H1 (cell line): ENCODE results near the gene THTPA. TPM values are rescaled to one million over a fixed set of nuclear protein-coding genes. Genes with fewer than 3 reads are reported as not detected.
A peak's percentile ranks its signal among the peaks of the same experiment; 100 is the strongest.

Experiments
- CTCF ChIA-PET: fragments of 300-600 bp; sonication (Branson Sonifier 250); formaldehyde crosslinking; loops from one replicate; lab custom pipeline; 2021; ENCODE audit not compliant: partially characterized antibody; lab: Charles Lee
- POLR2A ChIA-PET: fragments of 300-600 bp; sonication (Branson Sonifier 250); formaldehyde crosslinking; loops from one replicate; lab custom pipeline; 2021; ENCODE audit warnings: inconsistent platforms; ENCODE audit not compliant: partially characterized antibody; lab: Charles Lee
- DNase-seq, 2 experiments: peaks; one replicate each; pipeline versions ENCODE4 v3.0.0 to v3.0.0-alpha.2; 2010 to 2022; ENCODE audit warnings: low spot score in 2 of 2, low read depth in 1 of 2, mixed read lengths in 1 of 2
- FAIRE-seq: peaks from 2 replicates; lab custom pipeline; 2011; peaks lifted over from hg19 to GRCh38; lab: Jason Lieb, UNC
- H2AFZ ChIP-seq: 2 replicates; pipeline ENCODE4 v1.8.1; 2012; ENCODE audit warnings: low read length, inconsistent platforms
- H2AK5ac ChIP-seq: 2 replicates; pipeline ENCODE4 v1.6.1; 2013; ENCODE audit warnings: low read depth, low read length
- H2BK120ac ChIP-seq: replicated peaks from 2 replicates; pipeline ENCODE3; 2013; ENCODE audit warnings: low read depth, low read length, inconsistent platforms
- H2BK12ac ChIP-seq: 2 replicates; pipeline ENCODE4 v1.6.1; 2013; ENCODE audit warnings: low read depth, low read length
- H2BK15ac ChIP-seq: 2 replicates; pipeline ENCODE4 v1.6.1; 2013; ENCODE audit warnings: low read length
- H2BK20ac ChIP-seq: 2 replicates; pipeline ENCODE4 v1.6.1; 2013; ENCODE audit warnings: low read length
- H2BK5ac ChIP-seq: 2 replicates; pipeline ENCODE4 v1.6.1; 2013; ENCODE audit warnings: low read depth, low read length
- H3K14ac ChIP-seq: 2 replicates; pipeline ENCODE4 v1.6.1; 2013; ENCODE audit warnings: inconsistent platforms; ENCODE audit not compliant: insufficient read length
- H3K18ac ChIP-seq: 2 replicates; pipeline ENCODE4 v1.6.1; 2013; ENCODE audit warnings: low read length; ENCODE audit errors: extremely low read depth
- H3K23ac ChIP-seq: 2 replicates; pipeline ENCODE4 v1.6.1; 2013; ENCODE audit warnings: inconsistent platforms; ENCODE audit not compliant: insufficient read length
- H3K23me2 ChIP-seq: 2 replicates; pipeline ENCODE4 v1.6.1; 2013; ENCODE audit warnings: low read depth, low read length
- H3K27ac ChIP-seq: 2 replicates; pipeline ENCODE4 v1.6.1; 2011; ENCODE audit warnings: low read depth, low read length, inconsistent platforms
- H3K27me3 ChIP-seq, 4 experiments: replicated peaks in 1 of 4; 1 replicate in 1 of 4; 2 replicates in 3 of 4; pipeline versions ENCODE4 v1.6.1 to v1.8.1; 2011 to 2013; ENCODE audit warnings: low read length in 3 of 4, mild to moderate bottlenecking in 3 of 4, inconsistent platforms in 2 of 4, mixed read lengths in 2 of 4, moderate library complexity in 1 of 4; ENCODE audit not compliant: control insufficient read depth in 3 of 4, insufficient read depth in 3 of 4; ENCODE audit errors: extremely low read depth in 1 of 4
- H3K36me3 ChIP-seq, 4 experiments: 2 replicates each; pipeline versions ENCODE4 v1.6.1 to v1.8.1; 2011 to 2013; ENCODE audit warnings: mild to moderate bottlenecking in 4 of 4, low read length in 3 of 4, moderate library complexity in 2 of 4, control low read depth in 1 of 4, inconsistent platforms in 1 of 4; ENCODE audit not compliant: insufficient read depth in 4 of 4, control insufficient read depth in 2 of 4
- H3K4ac ChIP-seq: replicated peaks from 2 replicates; pipeline ENCODE3; 2013; ENCODE audit warnings: low read length, low read depth, mixed read lengths, inconsistent platforms; ENCODE audit not compliant: insufficient read length
- H3K4me1 ChIP-seq, 4 experiments: replicated peaks in 1 of 4; 1 replicate in 1 of 4; 2 replicates in 3 of 4; pipeline versions ENCODE4 v1.6.1 to v1.8.1; 2011 to 2013; ENCODE audit warnings: low read length in 3 of 4, inconsistent platforms in 2 of 4, mixed read lengths in 1 of 4; ENCODE audit not compliant: insufficient read depth in 4 of 4, control insufficient read depth in 3 of 4
- H3K4me2 ChIP-seq, 2 experiments: 2 replicates each; pipeline versions ENCODE4 v1.6.1 to v1.8.1; 2011 to 2013; ENCODE audit warnings: low read depth in 2 of 2, low read length in 2 of 2, control low read depth in 1 of 2, inconsistent platforms in 1 of 2, mild to moderate bottlenecking in 1 of 2; ENCODE audit not compliant: insufficient read depth in 1 of 2
- H3K4me3 ChIP-seq, 4 experiments: fragments of 200-600, 300-600 bp in 1 of 4; sonication (generic), shearing (Covaris generic), sonication (Bioruptor Twin) in 1 of 4; 2 replicates each; pipeline versions ENCODE4 v1.5.1 to v1.8.1; 2011 to 2016; ENCODE audit warnings: low read length in 4 of 4, low read depth in 3 of 4, control low read depth in 2 of 4, inconsistent platforms in 2 of 4, mild to moderate bottlenecking in 2 of 4, mixed read lengths in 1 of 4, moderate library complexity in 1 of 4; ENCODE audit not compliant: insufficient read depth in 2 of 4; ENCODE audit errors: extremely low read depth in 1 of 4
- H3K56ac ChIP-seq: replicated peaks from 2 replicates; pipeline ENCODE3; 2013; ENCODE audit warnings: low read depth, mild to moderate bottlenecking, mixed read lengths, low read length, inconsistent platforms; ENCODE audit not compliant: insufficient read length
- H3K79me1 ChIP-seq: 2 replicates; pipeline ENCODE4 v1.6.1; 2013; ENCODE audit warnings: low read depth, low read length, control low read depth
- H3K79me2 ChIP-seq, 2 experiments: 2 replicates each; pipeline versions ENCODE4 v1.6.1 to v1.8.1; 2012 to 2013; ENCODE audit warnings: low read length in 2 of 2, mild to moderate bottlenecking in 2 of 2, inconsistent platforms in 1 of 2; ENCODE audit not compliant: insufficient read depth in 2 of 2, control insufficient read depth in 1 of 2
- H3K9ac ChIP-seq, 4 experiments: replicated peaks in 1 of 4; 1 replicate in 1 of 4; 2 replicates in 3 of 4; pipeline versions ENCODE4 v1.6.1 to v1.8.1; 2011 to 2013; ENCODE audit warnings: low read depth in 3 of 4, low read length in 3 of 4, control low read depth in 2 of 4, mild to moderate bottlenecking in 2 of 4, moderate library complexity in 2 of 4, inconsistent platforms in 1 of 4; ENCODE audit errors: extremely low read depth in 1 of 4
- H3K9me3 ChIP-seq, 2 experiments: 2 replicates each; pipeline versions ENCODE4 v1.6.1 to v1.8.1; 2012 to 2013; ENCODE audit warnings: mild to moderate bottlenecking in 2 of 2, moderate library complexity in 2 of 2, control low read depth in 1 of 2, inconsistent platforms in 1 of 2, low read depth in 1 of 2, low read length in 1 of 2, mixed read lengths in 1 of 2; ENCODE audit not compliant: insufficient read depth in 2 of 2
- H4K20me1 ChIP-seq, 2 experiments: replicated peaks in 1 of 2; 2 replicates each; pipeline versions ENCODE3 to v1.8.1; 2011 to 2013; ENCODE audit warnings: inconsistent platforms in 2 of 2, low read length in 2 of 2, mild to moderate bottlenecking in 1 of 2; ENCODE audit not compliant: insufficient read depth in 2 of 2, control insufficient read depth in 1 of 2
- H4K5ac ChIP-seq: 2 replicates; pipeline ENCODE4 v1.6.1; 2013; ENCODE audit warnings: low read length, low read depth, mixed read lengths, inconsistent platforms; ENCODE audit not compliant: insufficient read length
- H4K8ac ChIP-seq: 2 replicates; pipeline ENCODE4 v1.8.0; 2013; ENCODE audit warnings: mild to moderate bottlenecking, moderate library complexity, low read length, inconsistent platforms; ENCODE audit not compliant: insufficient read depth; ENCODE audit errors: extremely low read depth
- H4K91ac ChIP-seq: replicated peaks from 2 replicates; pipeline ENCODE3; 2013; ENCODE audit warnings: low read length, mixed read lengths, inconsistent platforms; ENCODE audit not compliant: insufficient read length
- ATF2 ChIP-seq: IDR thresholded peaks from 2 replicates; pipeline ENCODE4 v1.6.1; 2012; ENCODE audit warnings: low read length, inconsistent platforms
- CHD2 ChIP-seq: IDR thresholded peaks from 2 replicates; pipeline ENCODE4 v1.6.1; 2012; ENCODE audit warnings: low read length, improper control_type of control experiment
- JUND ChIP-seq: IDR thresholded peaks from 2 replicates; pipeline ENCODE4 v1.6.1; 2011; ENCODE audit warnings: mild to moderate bottlenecking, improper control_type of control experiment, low read length
- KDM1A ChIP-seq: fragments of 200-600, 300-600 bp; sonication (generic); IDR thresholded peaks from 2 replicates; pipeline ENCODE4 v1.7.1; 2016; ENCODE audit warnings: mild to moderate bottlenecking, low read length, borderline replicate concordance
- MAX ChIP-seq: IDR thresholded peaks from 2 replicates; pipeline ENCODE4 v1.6.1; 2012; ENCODE audit warnings: inconsistent platforms
- POLR2A ChIP-seq, 2 experiments: IDR thresholded peaks; 1 replicate in 1 of 2; 2 replicates in 1 of 2; pipeline ENCODE4 v1.6.1; 2011; ENCODE audit warnings: low read depth in 2 of 2, low read length in 2 of 2, mild to moderate bottlenecking in 2 of 2; ENCODE audit errors: control extremely low read depth in 1 of 2
- POLR2AphosphoS5 ChIP-seq: IDR thresholded peaks from 2 replicates; pipeline ENCODE4 v1.6.1; 2011; ENCODE audit warnings: low read depth, low read length
- RAD21 ChIP-seq, 2 experiments: IDR thresholded peaks in 1 of 2; conservative IDR thresholded peaks in 1 of 2; 2 replicates each; pipeline ENCODE4 v1.6.1; 2011; ENCODE audit warnings: low read depth in 2 of 2, low read length in 2 of 2, improper control_type of control experiment in 1 of 2, inconsistent platforms in 1 of 2, mild to moderate bottlenecking in 1 of 2, moderate library complexity in 1 of 2
- SP1 ChIP-seq: IDR thresholded peaks from 2 replicates; pipeline ENCODE4 v1.6.1; 2011; ENCODE audit warnings: low read depth, low read length
- SP4 ChIP-seq: IDR thresholded peaks from 2 replicates; pipeline ENCODE4 v1.6.1; 2012; ENCODE audit warnings: low read length, inconsistent platforms
- WGBS, 2 experiments: shearing (Covaris generic) in 1 of 2; methylation state at CpG; one replicate each; pipeline versions ENCODE4 v1.1.6 to v1.1.7; 2013 to 2015; ENCODE audit warnings: low lambda C conversion rate in 2 of 2, mixed read lengths in 2 of 2, inconsistent platforms in 1 of 2, low coverage in 1 of 2, missing lambda C conversion rate in 1 of 2; ENCODE audit not compliant: insufficient replicate concordance in 2 of 2, insufficient coverage in 1 of 2, insufficient read length in 1 of 2; ENCODE audit errors: extremely low coverage in 1 of 2, missing lambda C conversion rate in 1 of 2; 5-methylcytosine and 5-hydroxymethylcytosine counted together
- polyA plus RNA-seq, 7 experiments: library from polyadenylated mRNA; depleted of rRNA in 3 of 7; stranded (reverse) in 5 of 7; unstranded in 2 of 7; fragments of >200 nt in 5 of 7; fragments of 200-250 nt in 2 of 7; gene quantifications; 1 replicate in 5 of 7; 2 replicates in 1 of 7; 4 replicates in 1 of 7; pipeline versions ENCODE4 v1.2.1 to v1.2.3, GENCODE V29; 2011 to 2013; ENCODE audit warnings: missing spikeins in 2 of 7, mixed read lengths in 2 of 7
- total RNA-seq: library from RNA; stranded (reverse); fragmentation: NEBNext Ultra II Directional; extraction: Animal tissue kit (Norgen Biotek cat#: 25700); gene quantifications from 2 replicates; pipeline ENCODE4 v1.2.1, GENCODE V29; 2021

THTPA gene
- total and polyA plus RNA-seq, 2 of the 8 experiments (the other 6 are each of a cell fraction or from before 2014, with no cell fraction given), result 16.6 to 19.0 TPM

- ChIA-PET CTCF (interaction anchor here (0.8 to 70.5 kb wide), 13 partner anchors 8 to 410 kb away, joined by 3 to 2092 read pairs (median 5); partner anchors contain the start of gene NGDN), POLR2A (interaction anchor here (2.6 to 52.7 kb wide), 3 partner anchors 17 to 84 kb away, joined by 11 to 1523 read pairs (median 944); partner anchors contain the start of genes JPH4, NGDN and ZFHX2)
- no peak overlapping the region for H3K4ac ChIP-seq
- peaks cover 0 to 5% of the 10 kb centered on the region in 2 experiments for H4K20me1 ChIP-seq
- no peak overlapping the region for H2BK12ac ChIP-seq
- no peak overlapping the region for H3K18ac ChIP-seq
- no peak overlapping the region for H3K56ac ChIP-seq
- no peak overlapping the region for H2BK120ac ChIP-seq
- H2AK5ac ChIP-seq, result no peak overlapping the region
- no peak overlapping the region for H3K27ac ChIP-seq
- no peak overlapping the region for H3K23ac ChIP-seq
- H4K8ac ChIP-seq, result no peak overlapping the region
- no peak overlapping the region for H3K4me3 ChIP-seq
- H2BK20ac ChIP-seq, result no peak overlapping the region
- H3K79me2 ChIP-seq, result peaks cover 0 to 4% of the 10 kb centered on the region in 2 experiments; a peak in 1 of 4 replicates
- FAIRE-seq (peak; percentile 58), DNase-seq (peak in 1 of 2 experiments; percentile 88)
- WGBS, 2 experiments, result 96% methylated on average over 2 of the region's 2 CpGs; no CpG with 5 or more reads in 1 of the 2 experiments
- H3K9me3 ChIP-seq, result no peaks in the 10 kb centered on the region
- H3K9ac ChIP-seq, result no peak overlapping the region
- peaks cover 0 to 15% (median 3%) of the 10 kb centered on the region in 4 experiments; a peak in 5 of 7 replicates for H3K4me1 ChIP-seq
- H2BK15ac ChIP-seq, result no peak overlapping the region
- no peaks in the 10 kb centered on the region for H3K79me1 ChIP-seq
- no peaks in the 10 kb centered on the region for H3K27me3 ChIP-seq
- H3K14ac ChIP-seq, result no peak overlapping the region
- no peak overlapping the region for H3K4me2 ChIP-seq
- H3K36me3 ChIP-seq, result peaks cover 11 to 33% (median 17%) of the 10 kb centered on the region in 4 experiments; a peak in 7 of 8 replicates
- no peak overlapping the region for H4K91ac ChIP-seq
- no peak overlapping the region for H4K5ac ChIP-seq
- no peak overlapping the region for H2AFZ ChIP-seq
- no peak overlapping the region for H2BK5ac ChIP-seq
- peaks cover 7% of the 10 kb centered on the region; the same call in 1 of the 2 replicates for H3K23me2 ChIP-seq
- TF ChIP-seq POLR2A (IDR thresholded peaks at IDR 0.05; ENCODE audit: control extremely low read depth in 1 of 2, low read depth in 2 of 2, low read length in 2 of 2) (peak in 1 of 2 experiments; percentile 37; a peak in 1 of 3 replicates), POLR2AphosphoS5 (peak; percentile 20; the same call in 1 of the 2 replicates), CHD2 (peak; percentile 54; the same call in 1 of the 2 replicates), JUND (0 out of 2 replicates have a peak, but pooled peaks have one; percentile 20), SP1 (no peak), RAD21 (IDR thresholded peaks at IDR 0.05 in 1 of 2, conservative IDR thresholded peaks at IDR 0.05 in 1 of 2; ENCODE audit: low read depth in 2 of 2, low read length in 2 of 2) (peak; percentile 93 to 96), SP4 (0 out of 2 replicates have a peak, but pooled peaks have one; percentile 22), ATF2 (peak; percentile 44; the same call in 1 of the 2 replicates), KDM1A (no peak), MAX (no peak)
These were observed 6.9 kb downstream of the THTPA start for GRCh38 chr14:23562822-23563472.
